GM06990 (cell line): Measurements from ENCODE around the gene DKK2.

Experiments
- DNase-seq: peaks from one replicate; pipeline ENCODE4 v3.0.0-alpha.2; 2011; ENCODE audit not compliant: insufficient read length; ENCODE audit errors: extremely low read depth
- H3K27me3 ChIP-seq: replicated peaks from 2 replicates; pipeline ENCODE4 v1.6.0; 2011; ENCODE audit warnings: low read length; ENCODE audit not compliant: control insufficient read depth, insufficient read depth
- H3K36me3 ChIP-seq: 2 replicates; pipeline ENCODE4 v1.5.1; 2011; ENCODE audit warnings: low read length; ENCODE audit not compliant: control insufficient read depth, insufficient read depth
- H3K4me3 ChIP-seq: replicated peaks from 2 replicates; pipeline ENCODE4 v1.5.1; 2011; ENCODE audit warnings: low read depth, mild to moderate bottlenecking, control low read depth, low read length
- CTCF ChIP-seq: IDR thresholded peaks from 2 replicates; pipeline ENCODE4 v1.5.1; 2011; ENCODE audit warnings: low read length, control low read depth, mild to moderate bottlenecking, inconsistent platforms; ENCODE audit not compliant: insufficient read depth, poor library complexity, severe bottlenecking

The DKK2 gene, protein sequence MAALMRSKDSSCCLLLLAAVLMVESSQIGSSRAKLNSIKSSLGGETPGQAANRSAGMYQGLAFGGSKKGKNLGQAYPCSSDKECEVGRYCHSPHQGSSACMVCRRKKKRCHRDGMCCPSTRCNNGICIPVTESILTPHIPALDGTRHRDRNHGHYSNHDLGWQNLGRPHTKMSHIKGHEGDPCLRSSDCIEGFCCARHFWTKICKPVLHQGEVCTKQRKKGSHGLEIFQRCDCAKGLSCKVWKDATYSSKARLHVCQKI

GRCh38 chr4:107035819-107036583 is at the start of gene DKK2:
DKK2 (minus strand) TSS chr4:107036313; CDS start chr4:107035591, 722 bp downstream.
- TF ChIP-seq CTCF: no peak
- Histone ChIP-seq H3K27me3 (peaks cover 2% of the 10 kb centered on the region), H3K4me3 (peak within 1 kb of the TSS; percentile 5; the same call in 1 of the 2 replicates), H3K36me3 (no peaks in the 10 kb centered on the region)
- no peak for DNase-seq

DNA sequence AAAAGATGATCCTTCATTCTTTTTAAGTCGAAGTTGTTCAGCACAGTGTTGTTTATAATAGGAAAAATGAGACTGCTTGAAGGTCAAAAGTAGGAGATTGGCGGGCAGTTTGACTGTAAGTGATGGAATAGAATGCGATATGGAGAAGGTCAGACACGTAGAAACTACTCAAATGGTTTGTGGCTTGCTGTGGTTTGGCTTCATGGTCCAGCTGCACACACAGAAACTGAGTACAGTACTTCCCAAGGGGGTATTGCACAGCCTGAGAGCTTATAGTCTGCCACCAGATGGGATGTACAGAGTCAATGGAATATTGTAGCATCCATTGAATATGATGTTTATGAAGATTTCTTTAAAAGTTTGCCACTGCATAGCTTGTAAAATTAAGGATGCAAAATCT is 41.1 kb upstream of the DKK2 start:
- TF ChIP-seq CTCF: no peak
- H3K27me3 ChIP-seq: no peaks in the 10 kb centered on the region

GRCh38 chr4:107072836-107073736 is 37.0 kb upstream of the DKK2 start:
- no peak for DNase-seq
- TF ChIP-seq CTCF: no peak
- Histone ChIP-seq H3K27me3 (no peaks in the 10 kb centered on the region), H3K4me3 (no peak overlapping the region), H3K36me3 (no peaks in the 10 kb centered on the region)

More for the DNA sequence above, 41.1 kb upstream of the DKK2 start:
- no peak for DNase-seq
- H3K4me3 ChIP-seq: no peak overlapping the region
- no peaks in the 10 kb centered on the region for H3K36me3 ChIP-seq

DNA sequence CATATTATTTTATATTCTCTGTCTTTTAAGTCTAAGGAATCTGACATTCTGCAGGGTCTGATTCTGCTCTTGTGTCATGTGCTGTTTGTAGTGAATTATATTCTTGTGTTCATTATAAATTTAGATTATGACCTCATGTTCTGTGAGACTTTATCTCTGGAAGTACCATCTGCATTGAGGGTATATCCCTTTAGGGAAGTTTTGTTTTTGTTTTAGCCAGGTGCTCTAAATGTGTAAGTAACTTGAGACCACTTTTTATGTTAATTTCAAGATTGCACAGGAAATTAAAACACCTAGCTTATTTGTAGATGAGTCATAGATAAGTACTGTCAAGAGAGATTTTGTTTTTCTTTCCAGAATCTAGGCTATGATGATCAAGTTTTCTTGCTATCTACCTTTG is 35.0 kb upstream of the DKK2 start:
- Histone ChIP-seq H3K27me3 (no peaks in the 10 kb centered on the region), H3K4me3 (no peak overlapping the region), H3K36me3 (no peaks in the 10 kb centered on the region)
- no peak for TF ChIP-seq CTCF
- DNase-seq: no peak

DNA sequence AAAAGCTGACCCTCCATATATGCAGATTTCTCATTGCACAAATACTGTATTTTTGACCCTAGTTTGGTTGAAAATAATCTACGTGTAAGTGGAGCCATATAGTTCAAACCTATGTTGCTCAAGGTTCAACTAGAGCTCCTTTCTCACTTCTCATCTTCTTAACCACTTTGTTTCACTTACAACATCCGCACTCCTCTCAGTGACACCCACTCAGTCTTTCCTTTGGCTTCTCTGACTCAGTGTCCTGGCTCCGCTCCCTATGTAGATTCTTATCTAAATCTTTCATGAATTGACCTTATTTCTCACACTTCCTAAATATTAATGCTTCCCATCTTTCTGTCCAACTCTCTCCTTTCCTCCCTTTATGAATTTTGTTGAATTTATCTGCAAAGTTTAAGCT is 32.9 kb upstream of the DKK2 start:
- DNase-seq: no peak
- H3K4me3 ChIP-seq: no peak overlapping the region
- no peaks in the 10 kb centered on the region for H3K27me3 ChIP-seq
- TF ChIP-seq CTCF: no peak
- H3K36me3 ChIP-seq: no peaks in the 10 kb centered on the region
